Right lung (tissue), 5 donors: Measurements from ENCODE around the gene SLCO2A1. TPM values are rescaled to one million over a fixed set of nuclear protein-coding genes. Genes with fewer than 3 reads are reported as not detected.

Source experiments
- DNase-seq, 2 donors: peaks; one replicate each; pipeline ENCODE4 v3.0.0-alpha.2; 2013
- polyA plus RNA-seq, 5 donors: library from polyadenylated mRNA; unstranded; fragments of 120-200 nt; gene quantifications; one replicate each; pipeline versions ENCODE4 v1.2.1 to v1.2.3, GENCODE V29; 2013; ENCODE audit warnings: inconsistent platforms in 1 of 5, low replicate concordance in 1 of 5; ENCODE audit not compliant: insufficient read length in 5 of 5, insufficient read depth in 1 of 5

SLCO2A1 gene
- polyA plus RNA-seq, 5 donors, result 32.6 to 61.7 (median 52.8) TPM

DNA sequence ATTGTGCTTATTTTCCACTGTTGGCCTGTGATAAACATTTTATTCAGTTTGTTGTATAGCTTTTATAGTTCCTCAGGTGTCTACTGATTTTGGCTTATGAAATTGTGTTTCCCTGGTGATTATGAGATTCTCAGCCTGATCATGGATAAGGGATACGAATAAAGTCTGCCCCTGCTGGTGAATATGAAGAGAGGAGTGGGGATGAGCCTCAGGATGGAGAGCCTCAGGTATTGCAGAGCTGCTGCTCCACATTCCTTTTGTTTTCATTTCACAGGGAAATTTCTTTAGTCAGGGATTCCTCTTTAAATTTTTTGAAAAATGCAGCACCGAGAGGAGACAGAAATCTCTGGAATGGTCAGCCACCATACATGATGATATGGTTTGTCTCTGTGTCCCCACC is 119.3 kb downstream of the SLCO2A1 start:
- DNase-seq, result no peak

- DNase-seq, result no peak
These were observed 124.3 kb downstream of the SLCO2A1 start for GRCh38 chr3:133905376-133905775.

- DNase-seq, result no peak
These were observed 127.9 kb downstream of the SLCO2A1 start for GRCh38 chr3:133901847-133902246.

- DNase-seq, result no peak
These were observed 128.6 kb downstream of the SLCO2A1 start for GRCh38 chr3:133901083-133901482.

- no peak for DNase-seq
These were observed 130.4 kb downstream of the SLCO2A1 start for GRCh38 chr3:133899311-133899710.

- no peak for DNase-seq
These were observed 132.2 kb downstream of the SLCO2A1 start for GRCh38 chr3:133897547-133897946.

DNA sequence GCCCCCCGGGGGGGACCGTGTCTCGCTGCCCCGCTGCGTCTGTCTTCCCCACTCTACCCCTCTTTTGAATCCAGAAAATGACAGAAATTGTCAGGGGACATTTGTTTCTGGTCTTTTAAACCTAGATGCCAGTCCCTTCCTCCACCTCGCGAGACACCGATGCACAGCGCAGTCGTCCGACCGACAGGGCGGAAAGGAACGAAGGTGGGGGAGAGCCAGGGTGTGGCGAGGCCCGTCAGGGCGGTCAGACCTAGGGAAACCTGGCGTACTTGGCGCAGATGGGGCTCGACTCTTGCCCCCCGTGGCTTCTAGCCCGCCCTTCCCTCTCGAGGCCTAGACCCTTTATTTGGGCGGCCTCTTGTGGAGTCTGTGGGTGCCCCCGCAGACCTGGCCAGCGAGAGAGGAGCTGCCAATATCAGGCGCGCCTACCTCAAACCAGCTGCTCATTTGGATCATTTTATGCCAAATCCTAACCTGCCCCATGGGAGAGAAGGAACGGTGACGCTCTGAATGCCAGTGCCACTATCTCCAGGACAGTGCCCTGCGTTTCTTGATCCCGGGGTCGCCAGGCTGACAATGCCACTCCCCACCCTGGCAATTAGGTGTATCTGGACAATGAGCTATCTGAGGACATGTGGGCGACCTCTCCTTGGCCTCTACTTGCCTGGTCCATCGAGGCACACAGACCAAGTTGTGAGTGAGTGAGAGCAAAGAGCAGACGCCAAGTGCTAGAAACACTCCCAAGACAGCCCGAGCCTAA is 133.5 kb downstream of the SLCO2A1 start:
- peak; percentile 23 to 41 for DNase-seq

- peak; percentile 49 to 57 for DNase-seq
These were observed 134.3 kb downstream of the SLCO2A1 start, which contains the start of gene RAB6B for GRCh38 chr3:133895208-133896001. TSS of gene RAB6B (minus strand) at chr3:133895882. CDS start at chr3:133895466, 416 bp downstream.

GRCh38 chr3:133894353-133895207 is 135.1 kb downstream of the SLCO2A1 start:
- peak in 1 of 2 donors; percentile 2 for DNase-seq

DNA sequence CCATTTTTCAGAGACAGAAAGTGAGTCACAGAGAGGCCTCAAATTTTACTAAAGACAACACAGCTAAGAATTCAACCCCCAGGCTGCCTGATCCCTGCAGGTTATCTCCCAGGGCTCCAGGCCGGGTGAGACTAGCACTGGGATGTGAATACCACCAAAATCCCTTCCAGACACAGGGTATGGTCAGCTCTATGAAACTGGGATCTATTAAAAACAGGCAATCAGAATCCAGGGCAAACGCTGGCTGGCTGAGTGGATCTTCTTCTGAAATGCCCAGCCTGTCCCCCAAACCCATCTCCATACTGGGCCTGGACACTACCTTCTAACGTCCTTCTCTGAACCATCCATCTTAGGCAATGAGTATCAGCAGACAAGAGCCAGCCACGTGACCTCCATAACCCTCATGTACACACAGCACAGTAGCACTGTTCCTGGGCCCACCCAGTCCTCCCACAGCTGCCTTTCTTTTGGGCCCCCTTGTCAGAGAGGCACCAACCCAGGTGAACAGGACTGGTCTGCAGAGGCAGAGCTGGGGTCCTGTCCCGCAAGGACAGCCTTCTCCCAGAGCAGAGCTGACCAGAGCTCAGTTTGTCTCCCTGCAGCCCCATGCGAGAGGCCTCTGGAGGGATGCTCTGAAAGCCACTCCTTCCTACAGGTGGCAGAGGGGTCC is 135.9 kb downstream of the SLCO2A1 start:
- DNase-seq, result no peak

- DNase-seq, result no peak
These were observed 137.0 kb downstream of the SLCO2A1 start for GRCh38 chr3:133892541-133893231.

DNA sequence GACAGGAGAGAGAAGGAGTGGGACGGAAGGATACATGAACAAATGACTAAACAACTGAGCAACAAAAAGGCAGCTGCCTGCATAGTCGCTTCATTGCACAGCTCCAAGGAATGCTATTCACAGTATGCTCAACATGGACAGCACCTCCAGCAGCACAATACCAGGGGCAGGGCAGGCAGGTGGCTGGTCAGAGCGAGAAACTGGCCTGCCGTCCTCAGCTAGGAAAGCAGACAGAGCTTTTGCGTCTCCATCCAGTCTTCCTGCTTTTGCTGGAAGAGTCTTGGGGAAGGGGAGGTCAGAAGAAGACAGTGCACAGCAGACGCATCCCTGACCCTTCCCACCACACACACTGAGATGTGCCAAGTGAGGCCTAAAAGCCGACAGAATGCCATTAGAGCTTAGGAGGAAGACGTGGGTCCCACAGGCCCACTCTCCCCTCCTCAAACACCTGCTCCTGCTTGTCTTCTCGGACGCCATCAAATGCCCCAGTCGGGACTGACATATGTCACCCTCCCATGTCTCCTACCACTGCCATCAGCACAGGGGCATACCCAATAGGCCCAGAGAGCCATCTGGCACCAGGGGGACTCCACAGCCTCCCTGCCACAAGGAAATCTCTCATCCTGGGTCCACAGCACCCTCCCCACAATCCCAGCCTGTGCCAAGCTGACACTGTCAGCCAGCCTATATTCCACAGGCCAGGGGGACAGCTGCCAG is 137.9 kb downstream of the SLCO2A1 start:
- no peak for DNase-seq

DNA sequence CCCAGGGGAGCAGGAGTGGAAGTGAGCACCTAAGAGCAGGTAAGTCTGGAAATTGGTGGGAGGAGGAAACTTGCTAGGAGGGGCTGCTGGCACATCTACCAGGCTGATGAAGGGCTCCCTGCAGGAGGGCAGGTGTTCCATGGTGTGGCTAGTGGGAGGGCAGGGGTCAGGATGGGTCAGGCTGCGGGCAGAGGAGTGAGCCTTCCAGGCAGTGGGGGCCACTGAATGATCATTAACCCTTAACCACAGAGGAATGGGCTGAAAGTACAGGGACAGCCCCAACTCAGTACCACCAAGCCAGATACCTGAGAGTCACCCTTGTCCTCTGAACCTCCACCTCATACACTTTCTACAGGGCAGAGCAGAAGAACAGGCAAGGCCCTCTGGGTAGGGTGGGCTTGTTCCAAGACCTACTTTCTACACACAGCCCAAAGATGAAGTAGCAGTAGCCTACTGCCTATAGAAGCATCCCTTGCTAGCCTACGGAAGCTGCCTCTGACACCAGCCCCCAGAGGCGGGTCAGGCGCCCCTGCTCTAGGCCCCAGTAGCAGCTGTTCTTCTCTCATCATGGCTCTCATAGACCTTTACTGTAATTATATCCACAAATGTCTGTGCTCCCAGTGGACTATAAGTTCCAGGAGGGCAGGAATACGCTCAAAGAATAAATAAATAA is 138.6 kb downstream of the SLCO2A1 start:
- DNase-seq, result no peak

GRCh38 chr3:133890037-133890436 is 139.7 kb downstream of the SLCO2A1 start:
- DNase-seq, result no peak

DNA sequence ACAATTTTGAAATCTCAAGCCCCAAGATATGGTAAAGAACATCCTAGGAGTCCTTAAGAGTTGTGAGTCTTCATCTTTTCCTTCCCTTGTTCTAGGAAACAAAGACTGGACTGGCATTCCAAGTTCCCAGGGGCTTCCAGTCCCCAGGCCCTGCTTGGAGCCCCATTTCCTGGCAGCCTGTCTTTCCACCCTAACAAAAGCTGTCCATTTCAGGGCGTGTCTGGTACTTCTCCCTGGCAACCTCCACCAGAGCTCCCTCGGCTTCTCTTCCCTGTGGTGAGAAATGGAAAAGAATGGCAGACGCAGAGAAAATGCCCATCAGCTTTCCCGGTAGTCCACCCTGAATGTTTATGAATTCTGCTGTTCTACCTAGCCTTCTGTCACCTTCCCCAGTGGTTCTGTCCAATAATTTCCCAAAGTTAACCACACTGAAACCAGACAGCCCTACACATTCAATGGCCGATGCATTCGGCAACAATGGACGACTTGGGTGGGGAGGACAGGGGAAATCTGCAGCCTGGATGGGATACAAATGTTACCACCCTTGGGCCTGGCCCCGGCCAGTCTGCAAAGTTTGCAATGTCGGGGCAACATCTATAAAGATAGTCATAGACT is 140.9 kb downstream of the SLCO2A1 start:
- no peak for DNase-seq

DNA sequence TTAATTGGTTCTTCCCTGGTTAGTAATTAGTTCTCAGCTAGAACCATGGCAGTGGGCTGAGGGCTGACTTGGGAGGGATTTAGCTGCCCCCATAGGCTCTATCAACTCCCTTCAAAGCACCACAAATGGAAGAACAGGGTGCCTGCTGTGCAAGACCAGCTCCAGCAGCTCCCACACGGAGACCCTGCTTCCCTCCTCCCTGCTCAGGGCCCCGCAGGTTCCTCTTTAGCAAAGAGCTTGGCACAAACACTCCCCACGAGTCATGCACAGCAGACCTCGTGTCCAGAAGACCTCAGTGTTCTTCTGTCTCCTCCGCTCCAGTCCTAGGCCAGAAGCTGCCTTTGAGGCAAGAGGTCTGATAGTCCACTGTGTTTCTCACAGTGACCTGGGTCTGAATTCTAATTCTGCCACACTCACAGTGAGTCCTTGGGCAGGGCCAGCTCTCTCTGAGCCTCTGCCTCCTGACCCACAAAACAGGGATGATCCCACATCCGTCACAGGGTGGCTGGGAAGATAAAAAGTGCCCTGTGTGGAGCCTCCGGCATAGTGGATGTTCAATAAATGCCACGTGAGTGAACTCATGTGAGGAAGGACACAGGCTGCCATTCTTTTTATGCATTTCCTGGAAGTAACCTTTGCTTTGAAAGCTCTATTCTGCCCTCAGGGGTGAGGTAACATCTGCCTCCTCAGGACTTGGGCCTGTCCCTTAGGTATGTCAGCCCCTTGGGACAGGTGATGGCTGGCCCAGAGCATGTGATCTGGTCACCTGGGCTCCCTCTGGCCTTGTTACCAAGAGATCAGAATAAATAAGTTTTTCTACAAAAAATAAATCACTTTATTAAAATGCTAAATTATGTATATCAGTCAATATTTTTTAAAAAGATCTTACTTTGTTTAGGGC is 141.7 kb downstream of the SLCO2A1 start:
- DNase-seq, result no peak

DNA sequence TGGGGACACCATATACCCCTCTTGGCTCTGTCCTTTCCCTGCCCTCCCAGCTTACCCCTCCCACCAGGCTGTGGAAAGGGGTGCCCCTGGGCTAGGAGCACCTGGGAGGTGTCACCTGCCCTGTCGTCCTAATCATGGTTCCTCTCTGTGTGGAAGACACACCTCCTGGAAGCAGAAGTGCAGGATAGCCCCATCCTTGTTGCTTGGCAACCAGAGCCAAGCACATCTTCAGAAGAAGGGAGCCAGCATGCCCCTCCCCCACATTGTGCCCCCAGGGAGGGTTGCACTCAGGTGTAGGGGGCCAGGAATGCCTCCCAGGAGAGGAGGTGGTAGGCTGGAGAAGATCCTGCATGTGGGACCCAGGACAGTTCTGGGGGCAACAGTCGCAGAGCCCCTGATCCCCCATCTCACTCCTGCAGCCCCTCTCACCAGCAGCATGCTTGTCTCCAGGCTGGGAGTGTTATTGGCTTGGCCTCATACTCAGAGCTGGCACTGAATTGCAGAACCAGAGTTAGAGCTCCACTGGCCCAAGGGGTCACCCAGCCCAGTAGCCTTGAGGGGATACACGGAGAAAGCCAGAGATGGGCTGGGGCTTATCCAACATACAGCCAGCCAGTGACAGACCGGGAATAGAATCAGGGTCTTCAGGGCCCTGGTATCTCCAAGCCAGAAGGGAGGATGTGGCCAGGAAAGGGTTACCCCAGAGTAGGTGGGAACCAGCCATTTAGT is 142.5 kb downstream of the SLCO2A1 start:
- no peak for DNase-seq
